Caco-2 (cell line): ENCODE data around the gene TENM4. TPM values are rescaled to one million over a fixed set of nuclear protein-coding genes. Genes with fewer than 3 reads are reported as not detected.

ENCODE experiments used
- BruUV-seq: library from RNA; stranded (reverse); fragments of 400-500 nt; replicated peaks from 2 replicates; lab custom pipeline; 2021; lab: Mats Ljungman, UMichigan
- CTCF ChIA-PET: fragments of 300-600 bp; sonication (Branson Sonifier 250); formaldehyde crosslinking; loops from one replicate; lab custom pipeline; 2022; ENCODE audit warnings: antibody characterized with exemption; lab: Charles Lee
- POLR2A ChIA-PET: fragments of 300-600 bp; sonication (Branson Sonifier 250); formaldehyde crosslinking; loops from one replicate; lab custom pipeline; 2022; ENCODE audit warnings: antibody characterized with exemption; lab: Charles Lee
- DNase-seq, 2 experiments: peaks; one replicate each; pipeline versions ENCODE4 v3.0.0 to v3.0.0-alpha.2; 2020 to 2022
- H3K27me3 ChIP-seq: replicated peaks from 2 replicates; pipeline ENCODE4 v1.6.0; 2011; ENCODE audit warnings: low read length; ENCODE audit not compliant: control insufficient read depth, insufficient read depth
- H3K36me3 ChIP-seq: 2 replicates; pipeline ENCODE4 v1.5.1; 2011; ENCODE audit warnings: low read length; ENCODE audit not compliant: control insufficient read depth, insufficient read depth
- H3K4me1 ChIP-seq: fragments of 250-450 bp; sonication (Bioruptor Pico); 2 replicates; pipeline ENCODE4 v1.5.1; 2020; ENCODE audit warnings: mild to moderate bottlenecking
- H3K4me3 ChIP-seq: 2 replicates; pipeline ENCODE4 v1.5.1; 2011; ENCODE audit warnings: low read depth, mild to moderate bottlenecking, control low read depth, low read length
- H3K9me3 ChIP-seq: fragments of 250-450 bp; sonication (Bioruptor Pico); 2 replicates; pipeline ENCODE4 v1.5.1; 2020; ENCODE audit warnings: mild to moderate bottlenecking, moderate library complexity
- H3K27ac Mint-ChIP-seq: one replicate; pipeline ENCODE4 v1.8.0; 2022; ENCODE audit warnings: mixed read lengths; ENCODE audit not compliant: unreplicated experiment
- H3K27me3 Mint-ChIP-seq: one replicate; pipeline ENCODE4 v1.8.0; 2022; ENCODE audit warnings: mixed read lengths; ENCODE audit not compliant: insufficient read depth, unreplicated experiment
- H3K36me3 Mint-ChIP-seq: one replicate; pipeline ENCODE4 v1.8.0; 2022; ENCODE audit warnings: mild to moderate bottlenecking, mixed read lengths; ENCODE audit not compliant: insufficient read depth, unreplicated experiment
- H3K4me1 Mint-ChIP-seq: one replicate; pipeline ENCODE4 v1.8.0; 2022; ENCODE audit warnings: low read depth, mixed read lengths; ENCODE audit not compliant: unreplicated experiment
- H3K4me3 Mint-ChIP-seq: one replicate; pipeline ENCODE4 v1.8.0; 2022; ENCODE audit warnings: mild to moderate bottlenecking, moderate library complexity, mixed read lengths; ENCODE audit not compliant: unreplicated experiment
- H3K9me3 Mint-ChIP-seq: one replicate; pipeline ENCODE4 v1.8.0; 2022; ENCODE audit warnings: mixed read lengths; ENCODE audit not compliant: unreplicated experiment
- CTCF ChIP-seq, 2 experiments: fragments of 200-600 bp in 1 of 2; IDR thresholded peaks; 1 replicate in 1 of 2; 2 replicates in 1 of 2; pipeline versions ENCODE4 v1.5.1 to v1.8.0; 2011 to 2022; ENCODE audit warnings: antibody characterized with exemption in 1 of 2, control low read depth in 1 of 2, inconsistent platforms in 1 of 2, low read depth in 1 of 2, low read length in 1 of 2, mild to moderate bottlenecking in 1 of 2, moderate library complexity in 1 of 2; ENCODE audit not compliant: insufficient read depth in 1 of 2, severe bottlenecking in 1 of 2, unreplicated experiment in 1 of 2
- intact Hi-C: fragments of 100-400 bp; cut with micrococcal nuclease; formaldehyde crosslinking; loops from one replicate; pipeline ENCODE4 v1.10.0; 2022; ENCODE audit not compliant: unreplicated experiment
- total RNA-seq: library from RNA; stranded (reverse); gene quantifications from 2 replicates; pipeline ENCODE4 v1.2.3, GENCODE V29; 2022

Gene TENM4
- total RNA-seq, 1 experiment from 2014 or later, result 1.1 TPM

DNA sequence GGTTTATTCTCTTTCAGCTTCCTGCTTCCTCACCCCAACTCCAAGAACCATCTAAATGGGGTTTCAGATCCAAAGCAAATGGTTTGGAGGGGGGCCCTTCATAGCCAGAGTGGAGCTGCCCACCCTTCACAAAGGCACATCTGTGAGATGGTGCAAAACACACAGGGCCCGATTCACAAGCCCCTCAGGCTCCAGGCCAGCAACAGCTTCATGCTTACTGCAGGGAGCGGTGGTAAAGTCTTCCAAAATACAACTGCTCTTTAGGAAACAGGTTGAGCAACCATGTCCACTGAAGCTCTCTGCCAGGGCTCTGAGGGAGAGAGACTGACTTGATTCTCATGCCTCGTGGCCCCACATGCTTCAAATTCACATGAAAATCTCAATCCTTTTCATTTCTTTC is 653.1 kb downstream of the TENM4 start:
- BruUV-seq, result no TSS peak
- Mint-ChIP-seq H3K4me3 (no peak overlapping the region), H3K27me3 (no peaks in the 10 kb centered on the region), H3K9me3 (no peaks in the 10 kb centered on the region), H3K4me1 (peaks cover 14% of the 10 kb centered on the region), H3K36me3 (no peaks in the 10 kb centered on the region), H3K27ac (no peak overlapping the region)
- Histone ChIP-seq H3K4me3 (no peak overlapping the region), H3K4me1 (no peaks in the 10 kb centered on the region), H3K9me3 (no peaks in the 10 kb centered on the region), H3K27me3 (no peaks in the 10 kb centered on the region), H3K36me3 (no peaks in the 10 kb centered on the region)
- no peak for DNase-seq
- intact Hi-C loops, result no loop called here
- CTCF ChIA-PET, result interaction anchor here (0.9 kb wide), 1 partner anchor 142 kb away, joined by 3 read pairs; no protein-coding TSS in a partner anchor
- POLR2A ChIA-PET, result no interaction called here
- no peak for TF ChIP-seq CTCF (IDR thresholded peaks at IDR 0.05; ENCODE audit: insufficient read depth in 1 of 2, low read depth in 1 of 2, low read length in 1 of 2, severe bottlenecking in 1 of 2, unreplicated experiment in 1 of 2)

- Histone ChIP-seq H3K9me3 (no peaks in the 10 kb centered on the region), H3K36me3 (no peaks in the 10 kb centered on the region), H3K4me3 (no peak overlapping the region), H3K27me3 (no peaks in the 10 kb centered on the region), H3K4me1 (no peaks in the 10 kb centered on the region)
- ChIA-PET POLR2A (no interaction called here), CTCF (no interaction called here)
- Mint-ChIP-seq H3K4me1 (peaks cover 14% of the 10 kb centered on the region), H3K9me3 (no peaks in the 10 kb centered on the region), H3K27ac (no peak overlapping the region), H3K4me3 (no peak overlapping the region), H3K27me3 (no peaks in the 10 kb centered on the region), H3K36me3 (no peaks in the 10 kb centered on the region)
- BruUV-seq, result no TSS peak
- TF ChIP-seq CTCF (IDR thresholded peaks at IDR 0.05; ENCODE audit: insufficient read depth in 1 of 2, low read depth in 1 of 2, low read length in 1 of 2, severe bottlenecking in 1 of 2, unreplicated experiment in 1 of 2), result no peak
- no peak for DNase-seq
- intact Hi-C loops, result no loop called here
Observed at GRCh38 chr11:78786746-78787145, 654.1 kb downstream of the TENM4 start.

- no peaks in the 10 kb centered on the region for H3K36me3 Mint-ChIP-seq
- no peaks in the 10 kb centered on the region for H3K4me1 ChIP-seq
- no peaks in the 10 kb centered on the region for H3K27me3 Mint-ChIP-seq
- no peak overlapping the region for H3K27ac Mint-ChIP-seq
- peaks cover 14% of the 10 kb centered on the region for H3K4me1 Mint-ChIP-seq
- no peak for DNase-seq
- no peak overlapping the region for H3K4me3 ChIP-seq
- TF ChIP-seq CTCF (IDR thresholded peaks at IDR 0.05; ENCODE audit: insufficient read depth in 1 of 2, low read depth in 1 of 2, low read length in 1 of 2, severe bottlenecking in 1 of 2, unreplicated experiment in 1 of 2), result no peak
- intact Hi-C loops, result no loop called here
- H3K36me3 ChIP-seq, result no peaks in the 10 kb centered on the region
- no peaks in the 10 kb centered on the region for H3K9me3 ChIP-seq
- no peaks in the 10 kb centered on the region for H3K27me3 ChIP-seq
- ChIA-PET CTCF (interaction anchor here (0.5 to 1.2 kb wide), 5 partner anchors 9 to 172 kb away, joined by 3 to 4 read pairs (median 3); no protein-coding TSS in a partner anchor), POLR2A (no interaction called here)
- no peaks in the 10 kb centered on the region for H3K9me3 Mint-ChIP-seq
- H3K4me3 Mint-ChIP-seq, result no peak overlapping the region
- BruUV-seq, result no TSS peak
Observed at GRCh38 chr11:78786086-78786485, 654.7 kb downstream of the TENM4 start.
